Measurements from ENCODE around the gene GUCY1A2. TPM values are rescaled to one million over a fixed set of nuclear protein-coding genes. Genes with fewer than 3 reads are reported as not detected.

GUCY1A2 gene
- polyA plus RNA-seq, 1 donor (not counting 4 experiments of a cell fraction or from before 2014, with no cell fraction given) = not detected

- Histone ChIP-seq H3K9me3 (ENCODE audit: control insufficient read depth, low read depth, low read length) (no peaks in the 10 kb centered on the region), H3K4me3 (ENCODE audit: control insufficient read depth in 2 of 3, extremely low read depth in 1 of 3, insufficient read depth in 2 of 3, low read depth in 1 of 3, low read length in 3 of 3) (no peak overlapping the region), H3K4me1 (ENCODE audit: control insufficient read depth, extremely low read depth, insufficient read depth, low read length) (no peaks in the 10 kb centered on the region), H3K9me1 (ENCODE audit: control insufficient read depth, extremely low read depth, insufficient read depth, low read length) (no peaks in the 10 kb centered on the region), H3K27me3 (ENCODE audit: control insufficient read depth, extremely low read depth, insufficient read depth, low read length) (no peaks in the 10 kb centered on the region), H3K4me2 (ENCODE audit: control insufficient read depth, extremely low read depth, insufficient read depth, low read depth, low read length) (no peak overlapping the region), H2AFZ (ENCODE audit: control insufficient read depth, low read length) (no peak overlapping the region), H4K20me1 (ENCODE audit: control insufficient read depth, extremely low read depth, insufficient read depth, low read length) (no peaks in the 10 kb centered on the region), H3K9ac (ENCODE audit: control insufficient read depth, extremely low read depth, insufficient read depth, low read length) (no peak overlapping the region), H3K27ac (ENCODE audit: control insufficient read depth, insufficient read depth, low read length) (no peak overlapping the region), H3K36me3 (ENCODE audit: control insufficient read depth in 2 of 2, extremely low read depth in 1 of 2, insufficient read depth in 2 of 2, low read length in 2 of 2) (no peaks in the 10 kb centered on the region), H3K79me2 (ENCODE audit: control insufficient read depth, insufficient read depth, low read length) (no peaks in the 10 kb centered on the region)
- DNase-seq (ENCODE audit: low read depth, low spot score) = no peak
- dilution Hi-C loops (cut with MboI; ENCODE audit: extremely low pct_ligation_motif_present, low sequenced_read_pairs) = no loop called here
- FAIRE-seq = no peak
- no peak for TF ChIP-seq EZH2 (IDR thresholded peaks at IDR 0.05; ENCODE audit: low read length)
- TF ChIP-seq CTCF (optimal IDR thresholded peaks at IDR 0.05 in 1 of 3, IDR thresholded peaks at IDR 0.05 in 1 of 3, conservative IDR thresholded peaks at IDR 0.05 in 1 of 3; ENCODE audit: extremely low read depth in 1 of 3, insufficient read depth in 2 of 3, low read length in 3 of 3) = no peak
These were observed 350.1 kb downstream of the GUCY1A2 start for GRCh38 chr11:106668147-106668546.

GRCh38 chr11:106656646-106657045, 361.6 kb downstream of the GUCY1A2 start:
- H3K27me3 ChIP-seq (ENCODE audit: control insufficient read depth, extremely low read depth, insufficient read depth, low read length) = peaks cover 3% of the 10 kb centered on the region
- H3K9me3 ChIP-seq (ENCODE audit: control insufficient read depth, low read depth, low read length) = no peaks in the 10 kb centered on the region
- H3K4me3 ChIP-seq (ENCODE audit: control insufficient read depth in 2 of 3, extremely low read depth in 1 of 3, insufficient read depth in 2 of 3, low read depth in 1 of 3, low read length in 3 of 3) = no peak overlapping the region
- no peak for FAIRE-seq
- no peak overlapping the region for H2AFZ ChIP-seq (ENCODE audit: control insufficient read depth, low read length)
- no peak overlapping the region for H3K4me2 ChIP-seq (ENCODE audit: control insufficient read depth, extremely low read depth, insufficient read depth, low read depth, low read length)
- H3K27ac ChIP-seq (ENCODE audit: control insufficient read depth, insufficient read depth, low read length) = no peak overlapping the region
- dilution Hi-C loops (cut with MboI; ENCODE audit: extremely low pct_ligation_motif_present, low sequenced_read_pairs) = no loop called here
- no peak overlapping the region for H3K9ac ChIP-seq (ENCODE audit: control insufficient read depth, extremely low read depth, insufficient read depth, low read length)
- no peaks in the 10 kb centered on the region for H3K9me1 ChIP-seq (ENCODE audit: control insufficient read depth, extremely low read depth, insufficient read depth, low read length)
- H4K20me1 ChIP-seq (ENCODE audit: control insufficient read depth, extremely low read depth, insufficient read depth, low read length) = no peaks in the 10 kb centered on the region
- no peaks in the 10 kb centered on the region for H3K79me2 ChIP-seq (ENCODE audit: control insufficient read depth, insufficient read depth, low read length)
- no peaks in the 10 kb centered on the region for H3K4me1 ChIP-seq (ENCODE audit: control insufficient read depth, extremely low read depth, insufficient read depth, low read length)
- no peaks in the 10 kb centered on the region for H3K36me3 ChIP-seq (ENCODE audit: control insufficient read depth in 2 of 2, extremely low read depth in 1 of 2, insufficient read depth in 2 of 2, low read length in 2 of 2)
- no peak for DNase-seq (ENCODE audit: low read depth, low spot score)
- TF ChIP-seq CTCF (optimal IDR thresholded peaks at IDR 0.05 in 1 of 3, IDR thresholded peaks at IDR 0.05 in 1 of 3, conservative IDR thresholded peaks at IDR 0.05 in 1 of 3; ENCODE audit: extremely low read depth in 1 of 3, insufficient read depth in 2 of 3, low read length in 3 of 3) (no peak), EZH2 (IDR thresholded peaks at IDR 0.05; ENCODE audit: low read length) (no peak)

Measured in keratinocyte (primary cell).